Measurements from ENCODE around the gene MAT1A.
A peak's percentile ranks its signal among the peaks of the same experiment; 100 is the strongest.
"Not testable (repeated sequence)": the region's sequence is repeated elsewhere in the genome, so short reads cannot be mapped to it uniquely, and the experiment has no call there.

DNA sequence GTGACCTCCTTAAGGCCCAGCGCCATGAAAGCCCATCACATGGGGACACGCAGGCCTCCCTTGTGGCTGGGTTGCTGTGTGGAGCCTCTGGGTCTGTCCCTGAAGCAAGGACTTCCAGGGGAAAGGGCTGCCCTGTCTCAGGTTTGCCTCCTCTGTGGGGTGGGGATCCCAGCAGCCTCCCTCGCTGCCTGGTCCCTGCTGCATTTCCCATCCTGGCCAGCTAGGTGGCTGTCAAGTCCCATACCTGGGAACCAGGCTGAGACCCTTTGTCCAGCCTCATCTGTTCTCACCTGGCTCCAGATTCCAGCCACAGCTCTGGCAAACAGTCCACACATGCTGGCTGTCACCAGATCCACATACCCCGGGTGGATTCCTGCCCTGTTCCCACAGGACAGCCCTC, 32.7 kb downstream of the MAT1A start:
- TF ChIP-seq YY1 (IDR thresholded peaks at IDR 0.05; ENCODE audit: low read depth); TAF1 (IDR thresholded peaks at IDR 0.05; ENCODE audit: low read depth); CREB1 (IDR thresholded peaks at IDR 0.05; ENCODE audit: low read depth); EP300 (IDR thresholded peaks at IDR 0.05; ENCODE audit: borderline replicate concordance); EGR1 (IDR thresholded peaks at IDR 0.05); FOXM1 (IDR thresholded peaks at IDR 0.05; ENCODE audit: borderline replicate concordance, low read depth); ZBTB7A (IDR thresholded peaks at IDR 0.05; ENCODE audit: low read depth); TEAD4 (IDR thresholded peaks at IDR 0.05): not testable (repeated sequence)
- TF ChIP-seq, protein P1, sequence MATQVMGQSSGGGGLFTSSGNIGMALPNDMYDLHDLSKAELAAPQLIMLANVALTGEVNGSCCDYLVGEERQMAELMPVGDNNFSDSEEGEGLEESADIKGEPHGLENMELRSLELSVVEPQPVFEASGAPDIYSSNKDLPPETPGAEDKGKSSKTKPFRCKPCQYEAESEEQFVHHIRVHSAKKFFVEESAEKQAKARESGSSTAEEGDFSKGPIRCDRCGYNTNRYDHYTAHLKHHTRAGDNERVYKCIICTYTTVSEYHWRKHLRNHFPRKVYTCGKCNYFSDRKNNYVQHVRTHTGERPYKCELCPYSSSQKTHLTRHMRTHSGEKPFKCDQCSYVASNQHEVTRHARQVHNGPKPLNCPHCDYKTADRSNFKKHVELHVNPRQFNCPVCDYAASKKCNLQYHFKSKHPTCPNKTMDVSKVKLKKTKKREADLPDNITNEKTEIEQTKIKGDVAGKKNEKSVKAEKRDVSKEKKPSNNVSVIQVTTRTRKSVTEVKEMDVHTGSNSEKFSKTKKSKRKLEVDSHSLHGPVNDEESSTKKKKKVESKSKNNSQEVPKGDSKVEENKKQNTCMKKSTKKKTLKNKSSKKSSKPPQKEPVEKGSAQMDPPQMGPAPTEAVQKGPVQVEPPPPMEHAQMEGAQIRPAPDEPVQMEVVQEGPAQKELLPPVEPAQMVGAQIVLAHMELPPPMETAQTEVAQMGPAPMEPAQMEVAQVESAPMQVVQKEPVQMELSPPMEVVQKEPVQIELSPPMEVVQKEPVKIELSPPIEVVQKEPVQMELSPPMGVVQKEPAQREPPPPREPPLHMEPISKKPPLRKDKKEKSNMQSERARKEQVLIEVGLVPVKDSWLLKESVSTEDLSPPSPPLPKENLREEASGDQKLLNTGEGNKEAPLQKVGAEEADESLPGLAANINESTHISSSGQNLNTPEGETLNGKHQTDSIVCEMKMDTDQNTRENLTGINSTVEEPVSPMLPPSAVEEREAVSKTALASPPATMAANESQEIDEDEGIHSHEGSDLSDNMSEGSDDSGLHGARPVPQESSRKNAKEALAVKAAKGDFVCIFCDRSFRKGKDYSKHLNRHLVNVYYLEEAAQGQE (IDR thresholded peaks at IDR 0.05; ENCODE audit: low read depth) = not testable (repeated sequence)
- TF ChIP-seq, protein P2, sequence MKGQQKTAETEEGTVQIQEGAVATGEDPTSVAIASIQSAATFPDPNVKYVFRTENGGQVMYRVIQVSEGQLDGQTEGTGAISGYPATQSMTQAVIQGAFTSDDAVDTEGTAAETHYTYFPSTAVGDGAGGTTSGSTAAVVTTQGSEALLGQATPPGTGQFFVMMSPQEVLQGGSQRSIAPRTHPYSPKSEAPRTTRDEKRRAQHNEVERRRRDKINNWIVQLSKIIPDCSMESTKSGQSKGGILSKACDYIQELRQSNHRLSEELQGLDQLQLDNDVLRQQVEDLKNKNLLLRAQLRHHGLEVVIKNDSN (IDR thresholded peaks at IDR 0.05) = not testable (repeated sequence)
- peak; percentile 77 for TF ChIP-seq RAD21 (IDR thresholded peaks at IDR 0.05; ENCODE audit: low read depth)
- TF ChIP-seq, protein P3, sequence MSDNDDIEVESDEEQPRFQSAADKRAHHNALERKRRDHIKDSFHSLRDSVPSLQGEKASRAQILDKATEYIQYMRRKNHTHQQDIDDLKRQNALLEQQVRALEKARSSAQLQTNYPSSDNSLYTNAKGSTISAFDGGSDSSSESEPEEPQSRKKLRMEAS (IDR thresholded peaks at IDR 0.05) = not testable (repeated sequence)
